ENCODE data around the gene WDR17. TPM values are rescaled to one million over a fixed set of nuclear protein-coding genes. Genes with fewer than 3 reads are reported as not detected.

WDR17 gene
- total and polyA plus RNA-seq, 2 donors (not counting 3 experiments of a cell fraction or from before 2014, with no cell fraction given), result 0.07 to 0.42 TPM

GRCh38 chr4:176149680-176150355, 84.2 kb downstream of the WDR17 start:
- Histone ChIP-seq H3K9me1 (replicated peaks; ENCODE audit: control insufficient read depth, extremely low read depth, insufficient read depth, low read length) (no peaks in the 10 kb centered on the region), H3K27me3 (ENCODE audit: control insufficient read depth in 2 of 2, insufficient read depth in 2 of 2, low read length in 2 of 2) (no peaks in the 10 kb centered on the region), H3K79me2 (ENCODE audit: control insufficient read depth, insufficient read depth, low read length) (no peaks in the 10 kb centered on the region), H3K4me1 (ENCODE audit: control insufficient read depth, extremely low read depth, insufficient read depth, low read length) (no peaks in the 10 kb centered on the region), H3K9ac (replicated peaks; ENCODE audit: extremely low read depth, insufficient read depth, low read length) (no peak overlapping the region), H4K20me1 (replicated peaks; ENCODE audit: control insufficient read depth, extremely low read depth, insufficient read depth, low read length) (no peaks in the 10 kb centered on the region), H2AFZ (ENCODE audit: low read depth, low read length) (no peak overlapping the region), H3K36me3 (ENCODE audit: control insufficient read depth in 2 of 2, extremely low read depth in 1 of 2, insufficient read depth in 2 of 2, low read length in 2 of 2) (no peaks in the 10 kb centered on the region), H3K27ac (ENCODE audit: insufficient read depth, low read depth, low read length) (no peak overlapping the region), H3K4me3 (replicated peaks in 1 of 3; ENCODE audit: insufficient read depth in 1 of 3, low read depth in 1 of 3, low read length in 3 of 3) (no peak overlapping the region), H3K9me3 (replicated peaks; ENCODE audit: control insufficient read depth, insufficient read depth, low read length) (no peaks in the 10 kb centered on the region), H3K4me2 (ENCODE audit: insufficient read depth, low read length) (no peak overlapping the region)
- no peak for TF ChIP-seq POLR2AphosphoS5 (IDR thresholded peaks at IDR 0.05; ENCODE audit: insufficient read depth, low read depth, low read length)
- TF ChIP-seq JUN (IDR thresholded peaks at IDR 0.05; ENCODE audit: borderline replicate concordance, insufficient read depth, insufficient read length, low read depth), result no peak
- no peak for TF ChIP-seq GATA2 (IDR thresholded peaks at IDR 0.05; ENCODE audit: insufficient read depth, insufficient read length, low read depth, low read length)
- no peak for TF ChIP-seq MYC (IDR thresholded peaks at IDR 0.05; ENCODE audit: low read depth, low read length)
- TF ChIP-seq CTCF (IDR thresholded peaks at IDR 0.05; ENCODE audit: extremely low read depth in 1 of 2, insufficient read depth in 1 of 2, low read depth in 1 of 2, low read length in 2 of 2), result no peak
- TF ChIP-seq EZH2 (IDR thresholded peaks at IDR 0.05; ENCODE audit: borderline replicate concordance, low read depth, low read length, severe bottlenecking), result no peak
- no peak for TF ChIP-seq POLR2A (IDR thresholded peaks at IDR 0.05; ENCODE audit: low read depth, low read length)
- TF ChIP-seq FOS (IDR thresholded peaks at IDR 0.05; ENCODE audit: borderline replicate concordance, insufficient read depth, low read length), result no peak
- TF ChIP-seq, protein P1, sequence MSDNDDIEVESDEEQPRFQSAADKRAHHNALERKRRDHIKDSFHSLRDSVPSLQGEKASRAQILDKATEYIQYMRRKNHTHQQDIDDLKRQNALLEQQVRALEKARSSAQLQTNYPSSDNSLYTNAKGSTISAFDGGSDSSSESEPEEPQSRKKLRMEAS (IDR thresholded peaks at IDR 0.05; ENCODE audit: insufficient read depth, insufficient read length), result no peak
- ChIA-PET POLR2A (no interaction called here), CTCF (interaction anchor here (0.7 to 4.0 kb wide), 12 partner anchors 11 to 191 kb away, joined by 3 to 92 read pairs (median 5); no protein-coding TSS in a partner anchor)
- no TSS peak for BruUV-seq (replicated peaks)
- dilution Hi-C loops (cut with MboI; ENCODE audit: extremely low pct_ligation_motif_present, low sequenced_read_pairs) (no loop called here), intact Hi-C loops (cut with micrococcal nuclease) (loop anchor here (1.0 to 5.0 kb wide), 2 partner anchors 127 to 191 kb away; no protein-coding TSS in a partner anchor)
- DNase-seq (ENCODE audit: low read depth, low spot score), result no peak
- no peak for FAIRE-seq

All from endothelial cell of umbilical vein (primary cell).